ENCODE measurements around the gene CNDP2. TPM values are rescaled to one million over a fixed set of nuclear protein-coding genes. Genes with fewer than 3 reads are reported as not detected.
"Not testable (repeated sequence)": the region's sequence is repeated elsewhere in the genome, so short reads cannot be mapped to it uniquely, and the experiment has no call there.

The CNDP2 gene
- total RNA-seq, 4 donors from 2014 or later = 71.8 to 87.8 (median 81.5) TPM

DNA sequence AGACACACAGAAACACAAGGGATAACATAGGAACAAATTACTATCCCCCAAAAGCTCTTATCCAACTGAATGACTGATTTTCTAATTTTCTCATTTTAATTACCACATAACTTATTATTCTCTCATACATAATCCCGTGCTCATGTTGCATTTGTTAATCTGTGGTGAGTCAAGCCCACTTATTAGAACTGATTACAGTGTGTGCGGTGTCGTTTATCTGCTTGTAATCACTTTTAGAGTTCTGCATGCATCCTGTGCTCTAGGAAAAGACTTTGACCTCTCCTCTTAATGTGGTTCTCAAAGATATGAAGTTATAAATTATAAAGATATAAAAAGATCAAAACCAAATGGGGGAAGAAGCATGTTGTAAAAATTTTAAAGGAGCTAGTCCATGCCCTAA, 67.8 kb downstream of the CNDP2 start:
- no peak overlapping the region for H3K4me3 ChIP-seq
- H3K27ac ChIP-seq = no peak overlapping the region
- DNase-seq (ENCODE audit: low spot score in 2 of 2) = no peak
- 51 to 56% methylated on average over 3 of the region's 3 CpGs for WGBS, 2 donors
- peaks cover 0 to 8% (median 0%) of the 10 kb centered on the region in 4 donors for H3K9me3 ChIP-seq
- H3K4me1 ChIP-seq = no peaks in the 10 kb centered on the region
- H3K36me3 ChIP-seq = no peaks in the 10 kb centered on the region
- TF ChIP-seq POLR2A (IDR thresholded peaks at IDR 0.05) (no peak), CTCF (IDR thresholded peaks at IDR 0.05) (no peak), EP300 (IDR thresholded peaks at IDR 0.05) (no peak)
- no peaks in the 10 kb centered on the region for H3K27me3 ChIP-seq

DNA sequence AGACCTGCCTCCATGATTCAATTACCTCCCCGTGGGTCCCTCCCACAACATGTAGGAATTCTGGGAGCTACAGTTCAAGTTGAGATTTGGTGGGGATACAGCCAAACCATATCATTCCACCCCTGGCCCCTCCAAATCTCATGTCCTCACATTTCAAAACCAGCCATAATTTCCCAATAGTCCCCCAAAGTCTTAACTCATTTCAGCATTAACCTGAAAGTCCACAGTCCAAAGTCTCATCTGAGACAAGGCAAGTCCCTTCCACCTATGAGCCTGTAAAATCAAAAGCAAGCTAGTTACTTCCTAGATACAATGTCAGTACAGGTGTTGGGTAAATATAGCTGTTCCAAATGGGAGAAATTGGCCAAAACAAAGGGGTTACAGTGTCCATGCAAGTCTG, 69.0 kb downstream of the CNDP2 start:
- H3K9me3 ChIP-seq; H3K4me1 ChIP-seq; H3K36me3 ChIP-seq; H3K4me3 ChIP-seq; DNase-seq (ENCODE audit: low spot score in 2 of 2); H3K27me3 ChIP-seq; H3K27ac ChIP-seq: not testable (repeated sequence)
- WGBS, 2 donors = 85 to 95% methylated on average over 1 of the region's 1 CpG

- H3K4me3 ChIP-seq; DNase-seq (ENCODE audit: low spot score in 2 of 2); H3K9me3 ChIP-seq; H3K27ac ChIP-seq; H3K36me3 ChIP-seq; H3K4me1 ChIP-seq; H3K27me3 ChIP-seq: not testable (repeated sequence)
- 96% methylated on average over 3 of the region's 3 CpGs for WGBS, 2 donors
Observed at GRCh38 chr18:74565993-74566392, 69.8 kb downstream of the CNDP2 start.

- no peaks in the 10 kb centered on the region for H3K36me3 ChIP-seq
- H3K4me3 ChIP-seq = no peak overlapping the region
- DNase-seq (ENCODE audit: low spot score in 2 of 2) = no peak
- no peaks in the 10 kb centered on the region for H3K4me1 ChIP-seq
- TF ChIP-seq EP300 (IDR thresholded peaks at IDR 0.05) = no peak
- no peak for TF ChIP-seq CTCF (IDR thresholded peaks at IDR 0.05)
- peaks cover 0 to 8% (median 0%) of the 10 kb centered on the region in 4 donors for H3K9me3 ChIP-seq
- H3K27ac ChIP-seq = no peak overlapping the region
- 62 to 70% methylated on average over 6 to 7 of the region's 7 CpGs for WGBS, 2 donors
- no peaks in the 10 kb centered on the region for H3K27me3 ChIP-seq
Observed at GRCh38 chr18:74567822-74568221, 71.7 kb downstream of the CNDP2 start.

DNA sequence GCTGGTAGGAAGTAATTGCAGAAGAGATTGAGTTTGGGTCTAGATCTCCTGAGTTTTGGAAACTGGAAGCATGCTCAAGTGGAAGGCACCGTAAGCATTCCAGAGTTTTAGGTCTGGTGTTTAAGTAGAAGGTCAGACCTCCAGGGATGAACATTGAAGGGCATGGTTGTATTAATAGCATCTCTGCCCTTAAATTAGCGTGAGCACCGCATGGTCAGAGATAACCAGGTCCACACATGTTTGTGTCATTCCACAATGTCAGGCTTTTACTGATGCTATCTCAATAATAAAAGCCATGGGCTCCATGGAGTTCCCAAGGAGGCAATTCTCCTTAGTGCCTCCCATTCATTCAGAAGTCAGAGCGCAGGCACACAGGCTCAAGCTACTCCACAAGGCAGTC, 73.2 kb downstream of the CNDP2 start:
- Histone ChIP-seq H3K4me1 (no peaks in the 10 kb centered on the region), H3K9me3 (peaks cover 0 to 8% (median 0%) of the 10 kb centered on the region in 4 donors), H3K27me3 (no peaks in the 10 kb centered on the region), H3K27ac (no peak overlapping the region), H3K4me3 (no peak overlapping the region), H3K36me3 (no peaks in the 10 kb centered on the region)
- no peak for DNase-seq (ENCODE audit: low spot score in 2 of 2)
- TF ChIP-seq POLR2A (IDR thresholded peaks at IDR 0.05) (no peak), CTCF (IDR thresholded peaks at IDR 0.05) (no peak)
- WGBS, 2 donors = 85 to 90% methylated on average over 4 of the region's 4 CpGs

DNA sequence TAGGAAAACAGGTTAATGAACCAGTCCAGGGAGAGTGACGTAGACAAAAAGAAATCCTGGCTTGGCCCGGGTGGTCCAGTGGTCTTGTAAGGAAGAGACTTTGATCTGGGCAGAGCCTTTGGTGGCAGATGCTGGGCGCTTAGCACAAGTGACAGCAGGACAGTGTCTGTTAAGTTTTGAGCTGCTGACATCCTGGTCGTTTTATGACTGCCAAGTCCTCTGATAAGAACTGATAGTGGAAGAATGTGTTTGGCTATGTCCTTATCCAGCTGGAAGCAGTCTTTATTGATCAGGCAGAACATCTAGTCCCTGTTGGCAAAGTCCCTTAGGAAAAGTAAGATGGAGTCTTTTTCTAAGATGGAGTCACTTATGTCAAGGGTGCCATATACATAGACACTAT, 74.1 kb downstream of the CNDP2 start:
- H3K27me3 ChIP-seq = no peaks in the 10 kb centered on the region
- H3K27ac ChIP-seq = no peak overlapping the region
- DNase-seq (ENCODE audit: low spot score in 2 of 2) = no peak
- H3K4me3 ChIP-seq = no peak overlapping the region
- H3K36me3 ChIP-seq = no peaks in the 10 kb centered on the region
- 67 to 70% methylated on average over 4 of the region's 4 CpGs for WGBS, 2 donors
- H3K4me1 ChIP-seq = no peaks in the 10 kb centered on the region
- peaks cover 0 to 8% (median 0%) of the 10 kb centered on the region in 4 donors for H3K9me3 ChIP-seq
- no peak for TF ChIP-seq EP300 (IDR thresholded peaks at IDR 0.05)
- no peak for TF ChIP-seq POLR2A (IDR thresholded peaks at IDR 0.05)
- no peak for TF ChIP-seq CTCF (IDR thresholded peaks at IDR 0.05)
